ENCODE results near the gene PANK1.

DNA sequence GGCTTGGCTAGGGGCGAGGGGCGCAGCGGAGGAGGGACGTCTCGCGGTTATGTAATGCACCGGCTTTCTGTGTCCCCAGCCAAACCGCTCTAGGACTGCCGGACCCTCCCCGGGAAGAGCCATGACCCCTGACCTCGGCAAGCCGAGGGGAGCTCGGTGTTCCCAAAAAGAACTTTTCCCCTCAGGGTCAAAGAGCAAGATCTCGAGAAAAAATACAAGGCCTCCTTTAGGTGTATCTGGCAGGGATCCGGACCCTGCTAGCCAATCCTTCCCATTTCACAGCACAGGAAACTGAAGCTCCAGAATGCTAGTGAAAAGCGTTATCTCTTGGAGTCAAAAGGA is 109.1 kb downstream of the PANK1 start:
- TF ChIP-seq EZH2 (IDR thresholded peaks at IDR 0.05; ENCODE audit: borderline replicate concordance) = no peak
- TF ChIP-seq, protein P1, sequence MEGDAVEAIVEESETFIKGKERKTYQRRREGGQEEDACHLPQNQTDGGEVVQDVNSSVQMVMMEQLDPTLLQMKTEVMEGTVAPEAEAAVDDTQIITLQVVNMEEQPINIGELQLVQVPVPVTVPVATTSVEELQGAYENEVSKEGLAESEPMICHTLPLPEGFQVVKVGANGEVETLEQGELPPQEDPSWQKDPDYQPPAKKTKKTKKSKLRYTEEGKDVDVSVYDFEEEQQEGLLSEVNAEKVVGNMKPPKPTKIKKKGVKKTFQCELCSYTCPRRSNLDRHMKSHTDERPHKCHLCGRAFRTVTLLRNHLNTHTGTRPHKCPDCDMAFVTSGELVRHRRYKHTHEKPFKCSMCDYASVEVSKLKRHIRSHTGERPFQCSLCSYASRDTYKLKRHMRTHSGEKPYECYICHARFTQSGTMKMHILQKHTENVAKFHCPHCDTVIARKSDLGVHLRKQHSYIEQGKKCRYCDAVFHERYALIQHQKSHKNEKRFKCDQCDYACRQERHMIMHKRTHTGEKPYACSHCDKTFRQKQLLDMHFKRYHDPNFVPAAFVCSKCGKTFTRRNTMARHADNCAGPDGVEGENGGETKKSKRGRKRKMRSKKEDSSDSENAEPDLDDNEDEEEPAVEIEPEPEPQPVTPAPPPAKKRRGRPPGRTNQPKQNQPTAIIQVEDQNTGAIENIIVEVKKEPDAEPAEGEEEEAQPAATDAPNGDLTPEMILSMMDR (IDR thresholded peaks at IDR 0.05; ENCODE audit: poor library complexity) = no peak
- no peak for TF ChIP-seq EZH2phosphoT487 (IDR thresholded peaks at IDR 0.05; ENCODE audit: low read depth, severe bottlenecking, unreplicated experiment)
